ENCODE measurements around the gene SLC44A3.

- TF ChIP-seq EZH2 (IDR thresholded peaks at IDR 0.05) (no peak), CTCF (IDR thresholded peaks at IDR 0.05) (no peak), EZH2phosphoT487 (IDR thresholded peaks at IDR 0.05) (no peak)
Observed at GRCh38 chr1:94852788-94853187, 32.6 kb downstream of the SLC44A3 start.

Data from neural progenitor cell (in vitro differentiated cells).